Prostate gland (tissue), 2 donors: ENCODE measurements around the gene MLLT1.

Experiments
- CTCF ChIP-seq, 4 experiments: fragments of 200-600 bp in 2 of 4; fragments of 450-650 bp in 2 of 4; sonication (generic) in 2 of 4; IDR thresholded peaks; 1 replicate in 3 of 4; 2 replicates in 1 of 4; pipeline ENCODE4 v1.5.1; 2016 to 2019; ENCODE audit warnings: antibody characterized with exemption in 4 of 4, mild to moderate bottlenecking in 2 of 4, moderate library complexity in 2 of 4
- POLR2A ChIP-seq: fragments of 450-650 bp; IDR thresholded peaks from one replicate; pipeline ENCODE4 v1.6.1; 2016; ENCODE audit warnings: antibody characterized with exemption, mild to moderate bottlenecking

DNA sequence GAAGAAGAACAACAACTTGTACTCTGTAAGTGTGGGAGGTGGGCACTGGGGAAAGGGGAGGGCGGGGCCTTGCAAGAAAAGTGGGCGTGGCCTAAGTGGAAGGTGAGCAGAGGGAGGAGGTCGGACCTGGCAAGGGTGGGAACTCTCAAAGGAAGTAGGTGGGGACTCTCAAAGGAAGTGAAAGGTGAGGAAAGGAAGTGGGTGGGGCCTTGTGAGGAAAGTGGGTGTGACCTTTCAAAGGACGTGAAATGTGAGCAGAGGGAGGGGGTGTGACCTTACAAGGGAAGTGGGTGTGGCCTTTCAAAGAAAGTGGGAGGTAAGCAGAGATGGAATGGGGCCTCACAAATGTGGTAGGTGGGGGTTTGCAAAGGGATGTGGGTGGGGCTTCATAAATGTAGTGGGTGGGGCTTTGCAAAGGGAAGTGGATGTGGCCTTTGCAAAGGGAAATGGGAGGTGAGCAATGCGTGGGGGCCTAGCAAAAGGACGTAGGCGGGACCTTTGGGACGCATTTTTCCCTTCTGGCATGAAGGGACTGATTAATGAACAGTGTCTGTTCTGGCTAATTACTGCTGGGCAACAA lies 118.4 kb downstream of the MLLT1 start:
- TF ChIP-seq CTCF (IDR thresholded peaks at IDR 0.05), result no peak
- no peak for TF ChIP-seq POLR2A
